HG02943 (cell line): ENCODE data around the gene N4BP2.
A peak's percentile ranks its signal among the peaks of the same experiment; 100 is the strongest.

ENCODE experiments used
- ATAC-seq: cut with Tn5 transposase; IDR thresholded peaks from one replicate; pipeline ENCODE4 v1.9.1; 2021; ENCODE audit warnings: mild to moderate bottlenecking, low read depth, moderate library complexity; ENCODE audit not compliant: unreplicated experiment

N4BP2 gene

DNA sequence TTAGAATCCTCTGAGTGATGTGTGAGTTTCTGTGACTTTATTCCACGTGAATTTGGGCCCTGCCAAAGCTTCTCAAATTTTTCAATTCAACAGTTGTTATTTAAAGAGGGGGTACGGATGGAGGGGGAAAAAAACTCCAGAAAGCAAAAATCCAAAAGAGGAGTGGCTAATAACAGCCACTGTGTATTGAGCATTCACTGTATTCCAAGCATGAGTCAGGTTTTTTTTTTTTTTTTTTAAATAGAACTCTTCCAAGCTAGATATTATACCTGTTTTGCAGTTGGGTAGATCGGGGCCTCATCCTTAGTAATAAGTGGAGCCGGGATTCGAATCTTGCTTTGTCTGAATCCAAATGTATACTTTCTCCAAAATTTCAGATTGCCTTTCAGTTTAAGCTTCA is 133.8 kb downstream of the N4BP2 start:
- ATAC-seq: no peak

DNA sequence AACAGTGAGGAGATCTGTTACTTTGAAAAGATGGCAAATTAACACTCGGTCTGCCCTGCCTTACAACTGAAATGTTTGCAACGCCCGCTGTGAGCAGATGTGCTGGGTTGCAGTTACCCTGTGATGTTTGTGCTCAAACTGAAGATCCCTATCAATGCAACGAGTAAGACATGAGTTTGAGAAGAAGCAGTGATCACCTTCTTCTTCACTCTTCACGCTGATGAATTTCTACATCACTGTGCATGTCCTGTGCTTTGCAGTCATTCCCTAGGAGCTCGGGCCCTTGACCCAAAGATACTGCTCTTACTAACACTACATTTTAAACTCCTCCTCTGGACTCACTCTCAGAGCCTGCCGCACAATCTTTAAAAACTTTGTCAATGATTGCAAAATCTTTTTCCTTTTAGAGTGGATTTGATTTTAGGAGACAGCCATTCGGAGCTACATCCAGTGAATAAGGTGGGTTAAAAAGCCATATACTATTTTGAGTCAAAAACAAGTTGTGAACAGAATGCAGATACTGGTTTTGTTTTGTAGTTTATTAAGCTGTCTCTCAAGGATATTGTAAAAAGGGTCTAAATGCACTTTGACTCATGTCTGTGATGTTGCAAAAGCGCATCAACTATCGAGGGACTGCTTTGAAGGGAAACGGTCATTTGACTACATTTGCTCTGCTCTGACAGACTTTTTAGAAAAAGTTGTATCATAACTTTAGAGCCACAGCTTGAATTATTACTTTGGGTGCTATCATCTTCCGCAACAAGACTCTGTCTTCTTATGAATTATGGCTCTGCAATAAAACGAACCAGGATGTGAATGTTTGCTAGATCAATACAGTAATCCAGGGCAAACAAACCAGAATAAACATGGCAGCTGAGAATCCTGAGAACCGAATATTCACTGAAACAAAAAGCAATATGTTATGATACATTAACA is 134.5 kb downstream of the N4BP2 start:
- no peak for ATAC-seq

DNA sequence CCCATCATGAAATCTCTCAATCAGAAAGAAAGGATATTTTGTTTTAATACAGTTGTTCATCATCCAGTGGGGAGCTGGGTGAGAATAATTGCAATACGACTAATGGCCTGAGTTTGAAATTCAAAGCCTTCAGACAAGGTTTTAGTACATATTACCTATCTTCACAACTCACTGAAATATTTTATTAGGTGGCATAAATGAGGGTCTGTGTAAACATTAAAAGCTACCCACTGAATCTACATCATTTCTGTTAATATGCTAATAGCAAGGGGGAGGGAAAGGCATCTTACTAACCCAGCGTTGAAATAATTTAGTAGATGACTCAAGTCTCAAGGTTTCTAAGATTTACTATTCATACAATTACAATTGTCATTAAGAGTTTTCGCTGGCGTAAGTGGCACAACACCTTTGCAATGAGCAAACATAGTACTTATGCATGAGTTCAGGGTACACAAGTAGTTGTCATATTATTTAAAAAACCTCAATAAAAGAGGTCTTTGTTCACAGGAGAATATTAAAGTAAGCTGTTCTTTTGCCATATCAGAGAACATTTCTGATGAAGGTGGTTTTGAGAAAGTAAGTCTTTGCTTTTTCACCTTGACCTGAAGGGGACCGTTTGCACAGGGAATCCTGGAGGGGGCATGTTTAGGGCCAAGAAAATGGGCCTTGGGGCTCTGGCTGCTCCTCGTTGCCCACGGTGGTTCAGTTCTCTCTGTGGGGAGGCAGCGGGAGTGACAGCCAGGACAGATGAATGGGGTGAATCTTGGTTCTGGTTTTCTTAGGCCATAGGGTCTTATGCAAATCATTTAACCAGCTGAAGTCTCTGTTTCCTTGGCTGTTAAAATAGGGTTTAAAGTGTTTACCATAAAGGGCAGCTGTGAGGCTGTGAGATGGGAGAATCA is 135.7 kb downstream of the N4BP2 start:
- peak; percentile 44 for ATAC-seq

DNA sequence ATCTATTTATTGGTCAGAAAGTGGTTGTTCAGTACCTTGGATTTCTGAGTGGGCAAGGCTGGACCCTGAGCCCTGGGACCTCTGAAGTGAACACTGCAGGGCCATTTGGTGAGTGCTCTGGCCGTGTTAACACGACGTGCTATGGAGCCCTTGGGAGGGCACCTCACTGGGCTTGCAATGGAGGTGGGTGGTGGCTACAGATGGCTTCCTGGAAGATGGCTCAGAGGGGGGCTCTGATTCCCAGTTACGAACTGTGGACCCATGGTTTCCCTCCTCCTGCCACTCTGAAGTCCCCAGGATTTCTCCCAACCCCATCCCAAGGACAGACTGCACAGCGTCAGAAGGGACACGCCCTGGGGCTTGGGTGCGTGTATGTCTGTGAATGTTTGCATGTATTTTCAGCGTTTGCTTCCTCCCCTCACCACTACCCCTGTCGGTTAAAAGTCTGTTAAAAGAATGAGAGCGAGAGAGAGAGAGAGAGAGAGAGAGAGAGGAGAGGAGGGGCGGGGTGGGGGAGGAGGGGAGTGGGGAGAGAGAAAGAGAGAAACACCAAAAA is 136.4 kb downstream of the N4BP2 start:
- ATAC-seq: peak; percentile 38

DNA sequence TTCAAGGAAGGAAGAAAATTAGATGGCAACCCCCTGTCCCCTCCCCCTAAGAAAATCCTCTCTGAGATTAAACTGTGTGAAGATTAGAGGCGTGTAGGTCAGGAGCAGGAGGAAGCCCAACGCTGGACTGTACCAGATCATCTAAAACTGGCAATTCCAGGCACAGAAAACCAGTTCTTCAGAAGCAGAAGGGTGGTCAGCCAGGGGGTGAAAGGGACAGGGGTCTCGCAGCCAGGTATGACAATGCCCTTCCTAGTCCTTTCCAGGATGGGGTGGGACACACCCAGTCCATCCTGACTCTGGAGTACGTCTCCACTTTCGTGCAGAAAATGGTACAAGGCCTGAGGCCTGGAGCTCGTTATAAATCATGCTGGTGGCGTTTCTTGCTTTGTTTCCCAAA is 136.9 kb downstream of the N4BP2 start:
- no peak for ATAC-seq

DNA sequence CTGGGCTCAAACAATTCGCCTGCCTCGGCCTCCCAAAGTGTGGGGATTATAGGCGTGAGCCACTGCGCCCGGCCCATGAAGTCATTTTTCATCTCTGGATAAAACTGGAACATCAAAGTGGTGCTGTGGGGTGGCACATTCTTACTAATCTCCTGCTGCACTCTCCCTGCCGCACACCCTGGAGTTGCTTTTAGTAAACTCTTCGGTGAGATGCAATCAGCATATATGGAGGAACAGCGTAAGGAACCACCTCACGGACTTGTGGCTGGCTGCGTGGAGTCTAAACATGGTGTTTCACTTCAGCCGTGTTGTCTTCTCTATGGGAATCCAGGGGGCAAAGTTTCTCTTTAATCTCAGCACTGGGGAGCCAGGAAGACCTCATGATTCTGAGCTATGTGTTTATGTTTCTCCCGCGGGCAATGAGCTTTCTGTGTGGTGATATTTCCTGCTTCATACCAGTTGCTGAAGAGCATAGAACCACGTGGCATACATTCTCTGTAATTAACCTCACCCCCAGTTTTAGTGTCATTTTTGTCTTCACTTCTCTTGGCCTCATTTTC is 138.0 kb downstream of the N4BP2 start:
- ATAC-seq: no peak

DNA sequence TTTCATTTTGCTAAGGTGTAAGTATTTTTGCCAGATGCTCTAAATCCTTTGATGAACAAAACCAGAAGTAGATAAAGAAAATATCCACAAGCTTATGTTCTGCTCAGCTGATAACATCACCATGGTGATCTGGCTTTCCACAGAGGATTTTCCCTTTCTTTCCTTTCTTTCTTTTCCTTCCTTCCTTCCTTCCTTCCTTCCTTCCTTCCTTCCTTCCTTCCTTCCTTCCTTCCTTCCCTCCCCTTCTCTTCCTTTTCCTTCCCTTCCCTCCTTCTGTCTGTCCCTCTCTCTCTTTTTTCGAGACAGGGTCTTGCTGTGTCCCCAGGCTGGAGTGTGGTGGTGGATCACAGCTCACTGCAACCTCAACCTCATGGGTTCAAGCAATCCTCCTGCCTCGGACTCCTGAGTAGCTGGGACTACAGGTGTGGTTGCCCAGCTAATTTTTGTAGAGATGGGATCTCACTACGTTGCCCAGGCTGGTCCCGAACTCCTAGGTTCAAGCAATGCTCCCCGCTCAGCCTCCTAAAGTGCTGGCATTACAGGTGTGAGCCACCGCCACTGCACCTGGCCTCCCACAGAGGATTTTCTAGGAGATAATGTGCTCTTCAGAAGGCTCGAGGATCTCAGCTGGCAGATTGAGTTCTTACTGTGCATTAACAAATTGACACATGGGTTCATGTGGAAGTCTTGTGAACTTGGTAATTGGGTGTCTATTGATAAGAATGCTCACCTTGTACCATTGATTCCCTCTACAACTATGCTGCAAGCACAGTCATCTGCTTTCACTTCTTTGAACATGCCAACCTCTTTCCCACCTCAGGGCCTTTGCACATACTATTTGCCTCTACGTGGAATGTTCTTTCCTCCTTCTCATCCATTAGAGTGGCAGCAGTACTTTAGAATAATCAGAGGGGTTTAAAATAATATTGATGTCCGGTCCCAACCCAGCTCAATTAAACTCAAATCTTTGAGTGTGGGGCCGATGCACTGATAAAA is 138.8 kb downstream of the N4BP2 start:
- no peak for ATAC-seq

DNA sequence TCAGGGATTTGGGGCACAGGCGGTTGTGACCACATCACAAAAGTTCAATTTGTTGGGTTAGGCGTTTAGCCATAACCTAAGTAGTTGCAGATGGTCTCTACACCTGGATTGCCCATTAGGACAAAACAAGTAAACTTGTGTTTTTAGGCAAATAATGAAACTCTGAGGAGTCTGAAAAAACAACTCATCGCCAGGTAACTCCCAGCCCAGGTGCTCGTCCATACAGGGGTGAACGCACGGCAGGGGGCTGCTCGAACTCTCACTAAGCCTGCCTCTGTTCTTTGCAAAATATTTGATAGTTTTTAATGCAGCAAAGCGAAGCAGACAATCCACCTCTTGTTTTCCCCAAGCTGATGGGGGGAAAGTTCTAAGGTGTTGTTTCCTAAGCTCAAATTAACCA is 139.6 kb downstream of the N4BP2 start:
- ATAC-seq: no peak

DNA sequence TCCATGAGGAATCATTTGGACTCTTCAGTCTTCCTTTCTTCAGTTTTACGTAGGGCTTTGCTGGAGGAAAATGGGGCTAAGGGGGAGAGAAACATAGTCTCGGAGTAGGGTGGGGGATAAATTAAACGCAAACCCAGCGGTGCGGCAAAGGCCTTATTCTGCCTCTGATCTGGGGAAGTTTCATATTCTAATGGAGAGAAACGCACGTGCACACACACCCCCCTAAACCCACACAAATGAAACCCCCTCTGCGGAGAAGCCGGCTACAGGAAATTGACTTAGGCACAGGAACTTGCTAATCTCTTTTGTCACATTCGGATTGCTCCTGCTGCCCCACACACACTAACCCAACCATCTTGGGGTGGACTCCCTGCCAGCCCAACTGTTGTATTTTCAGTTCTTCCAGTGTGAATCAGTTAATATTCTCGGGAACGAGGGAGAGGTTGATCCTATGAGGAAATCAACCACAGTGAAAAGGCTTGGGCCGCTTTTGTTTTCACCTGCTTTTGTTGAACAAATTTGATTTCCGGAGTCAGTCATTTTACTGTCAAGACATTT is 140.2 kb downstream of the N4BP2 start, which contains the start of gene RHOH:
TSS of gene RHOH (plus strand) at position 308 of the 558 bp plus-strand sequence. CDS start 46,356 bp downstream, outside the sequence.
- no peak for ATAC-seq

DNA sequence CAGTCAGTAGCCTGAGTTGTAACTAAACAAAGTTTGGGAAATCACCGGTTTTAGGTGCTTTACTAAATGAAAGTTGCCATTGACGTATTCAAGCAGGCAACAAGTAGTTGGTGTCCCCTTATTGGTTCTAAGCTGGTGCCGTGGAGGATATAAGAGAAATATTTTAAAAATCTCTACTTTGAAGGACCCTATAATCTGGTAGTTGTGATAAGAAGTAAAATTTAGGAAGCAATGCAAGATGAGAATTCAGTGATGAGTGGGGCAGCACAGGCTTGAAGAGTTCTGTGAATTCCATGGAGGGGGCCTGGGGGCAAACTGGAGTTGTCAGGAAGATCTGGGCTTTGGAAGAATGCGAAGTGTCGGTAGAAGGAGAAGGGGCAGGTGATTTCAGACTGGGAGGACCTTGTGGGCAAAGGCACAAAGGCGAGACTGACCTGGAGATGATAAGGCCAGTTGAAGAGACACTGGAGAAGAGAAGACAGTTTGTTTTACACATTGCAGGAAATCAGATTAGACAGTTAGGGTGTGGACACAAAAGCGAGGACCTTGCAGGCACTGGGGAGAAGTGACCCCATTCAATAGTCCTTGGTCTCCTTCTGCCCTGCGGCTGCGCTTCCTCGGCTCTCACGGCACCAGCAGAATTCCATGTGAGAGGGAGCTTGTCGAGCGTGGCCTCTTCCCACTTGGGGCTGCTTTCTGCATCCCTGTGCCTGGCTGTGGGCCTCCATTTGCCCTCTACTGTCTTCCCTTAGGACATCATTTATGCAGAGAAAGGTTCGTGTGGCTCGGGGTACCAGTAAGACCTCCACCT is 141.4 kb downstream of the N4BP2 start:
- no peak for ATAC-seq

DNA sequence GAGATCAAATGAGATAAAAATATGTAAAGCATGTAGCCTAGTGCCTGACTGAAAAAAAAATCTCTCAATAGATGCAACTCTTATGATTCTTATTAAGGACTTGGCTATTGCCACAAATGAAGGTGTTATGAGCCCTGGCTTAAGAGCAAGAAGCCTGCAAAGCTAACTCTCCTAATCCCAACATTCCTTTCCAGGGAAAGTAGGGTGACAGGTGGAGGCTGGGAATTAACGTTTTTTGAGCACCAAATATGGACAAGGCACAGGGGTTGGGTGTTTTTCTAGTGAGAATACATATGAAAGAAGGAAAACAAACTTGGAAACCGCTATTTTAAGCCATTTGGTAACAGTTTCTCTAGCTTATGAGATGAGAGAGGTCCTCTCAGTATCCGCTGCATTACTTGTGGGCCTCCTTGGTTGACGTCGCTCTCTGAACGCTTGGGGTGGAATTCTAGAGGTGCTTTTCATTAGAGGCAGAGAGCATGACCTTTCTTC is 142.6 kb downstream of the N4BP2 start:
- ATAC-seq: no peak

DNA sequence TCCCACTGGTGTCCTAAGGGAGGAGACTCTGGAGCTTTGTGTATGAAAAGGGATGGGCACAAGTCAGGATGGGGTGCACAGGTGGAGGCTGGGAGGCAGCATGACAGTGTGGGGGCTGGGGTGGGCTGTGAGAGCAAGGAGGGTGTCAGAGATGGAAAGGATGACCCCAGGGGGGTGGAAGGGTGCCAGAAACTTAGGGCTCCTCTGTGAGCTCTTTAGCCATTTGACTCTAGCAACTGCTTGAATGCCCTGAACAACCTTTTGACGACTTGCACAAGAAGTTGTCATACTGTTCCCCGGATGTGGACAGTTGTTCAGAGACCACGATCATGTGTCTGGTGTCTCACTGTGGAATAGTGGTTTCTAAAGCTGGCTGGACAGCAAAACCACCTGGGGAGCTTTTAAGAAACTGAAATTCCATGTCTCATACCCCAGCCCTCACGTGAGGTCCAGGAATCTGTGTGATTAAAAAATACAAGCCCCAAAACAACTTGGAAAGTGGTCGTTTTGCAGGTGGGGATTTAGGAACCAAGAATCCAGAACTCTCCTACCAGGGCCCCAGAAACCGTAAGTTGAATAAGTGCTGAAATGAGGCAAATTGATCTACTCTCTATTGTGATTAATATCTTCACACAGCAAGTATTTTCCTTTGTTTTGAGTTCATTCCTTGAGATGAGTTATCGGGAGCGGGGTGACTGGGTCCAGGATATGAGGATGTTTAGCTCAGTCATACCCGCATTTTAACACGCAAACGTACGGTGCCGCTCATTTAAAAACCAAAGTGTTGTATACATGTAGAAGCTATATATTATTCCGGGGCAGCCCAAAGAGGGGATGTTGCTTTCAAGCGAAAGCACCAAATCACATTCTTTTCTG is 143.6 kb downstream of the N4BP2 start:
- peak; percentile 45 for ATAC-seq

DNA sequence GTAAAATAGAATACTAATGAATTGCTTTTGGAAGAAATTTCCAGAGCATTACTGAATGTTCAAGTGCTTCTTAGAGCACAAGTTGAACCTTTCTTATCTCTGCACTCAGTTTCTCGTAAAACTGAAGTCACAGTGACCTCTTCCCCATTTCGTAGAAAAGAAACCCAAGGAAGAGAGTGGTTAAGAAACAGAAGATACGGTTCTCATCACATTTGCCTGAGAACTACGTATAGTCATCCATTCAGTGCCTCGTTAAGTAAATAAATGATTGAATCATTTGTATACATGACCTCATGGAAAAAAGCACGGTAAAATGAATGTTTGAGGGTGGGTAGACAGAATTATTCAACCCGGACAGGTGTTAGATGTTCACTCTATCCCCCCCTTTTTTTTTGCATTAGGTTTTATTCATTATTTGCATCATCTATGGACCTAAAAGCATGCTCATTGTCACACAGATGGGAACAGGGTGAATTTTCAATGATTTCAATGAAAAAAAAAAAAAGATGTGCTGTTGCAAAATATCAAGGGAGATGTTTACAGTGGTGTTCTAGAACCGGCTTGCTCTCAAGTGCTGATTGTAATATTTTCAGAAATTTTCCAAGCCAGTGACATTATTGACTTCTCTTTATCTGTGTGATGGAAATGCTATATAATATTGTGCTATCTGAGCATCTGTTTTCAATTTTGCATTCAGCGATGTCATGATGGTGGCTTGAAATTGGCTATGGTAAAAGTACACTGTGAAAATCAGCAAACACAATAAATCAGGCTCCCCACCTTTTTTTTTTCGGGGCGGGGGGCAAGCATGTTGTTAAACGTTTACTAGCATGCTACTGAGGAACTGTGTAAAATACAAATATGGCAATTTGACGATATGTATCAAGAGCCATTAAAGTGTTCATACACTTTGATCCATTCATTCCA is 144.5 kb downstream of the N4BP2 start:
- ATAC-seq: no peak

DNA sequence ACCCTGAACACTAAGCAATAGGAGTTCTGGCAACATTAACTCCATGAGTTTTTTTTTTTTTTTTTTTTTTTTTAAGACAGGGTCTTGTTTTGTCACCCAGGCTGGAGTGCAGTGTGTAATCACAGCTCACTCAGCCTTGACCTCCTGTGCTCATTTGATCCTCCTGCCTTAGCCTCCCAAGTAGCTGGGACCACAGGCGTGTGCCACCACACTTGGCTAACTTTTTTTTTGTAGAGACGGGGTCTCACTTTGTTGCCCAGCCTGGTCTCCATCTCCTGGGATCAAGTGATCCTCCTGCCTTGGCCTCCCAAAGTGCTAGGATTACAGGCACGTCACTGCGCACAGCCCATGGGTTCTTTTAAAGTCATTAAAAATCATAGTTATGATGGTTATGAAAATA is 145.2 kb downstream of the N4BP2 start:
- no peak for ATAC-seq

DNA sequence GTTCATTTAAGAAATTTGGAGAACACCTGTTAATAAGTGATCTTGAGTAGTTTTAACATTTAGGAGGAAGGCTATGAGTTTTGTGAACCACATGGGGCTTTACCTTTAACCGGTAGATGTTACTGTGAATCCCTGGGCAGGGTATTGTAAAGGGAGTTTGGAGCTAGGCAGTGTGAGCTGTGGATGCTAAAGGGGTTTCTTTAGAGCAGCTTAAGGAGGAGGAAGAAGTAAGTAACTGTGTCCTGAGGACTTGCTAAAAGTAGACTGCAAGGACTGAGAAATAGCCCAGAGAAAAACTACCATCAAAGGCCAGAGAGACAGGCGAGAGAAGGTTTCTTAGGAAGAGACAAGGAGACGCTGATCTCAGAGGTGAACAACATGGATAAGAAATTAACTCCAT is 145.8 kb downstream of the N4BP2 start:
- ATAC-seq: no peak
